ENCODE measurements around the gene SPRY2.
"Not testable (repeated sequence)": the region's sequence is repeated elsewhere in the genome, so short reads cannot be mapped to it uniquely, and the experiment has no call there.

Gene SPRY2

DNA sequence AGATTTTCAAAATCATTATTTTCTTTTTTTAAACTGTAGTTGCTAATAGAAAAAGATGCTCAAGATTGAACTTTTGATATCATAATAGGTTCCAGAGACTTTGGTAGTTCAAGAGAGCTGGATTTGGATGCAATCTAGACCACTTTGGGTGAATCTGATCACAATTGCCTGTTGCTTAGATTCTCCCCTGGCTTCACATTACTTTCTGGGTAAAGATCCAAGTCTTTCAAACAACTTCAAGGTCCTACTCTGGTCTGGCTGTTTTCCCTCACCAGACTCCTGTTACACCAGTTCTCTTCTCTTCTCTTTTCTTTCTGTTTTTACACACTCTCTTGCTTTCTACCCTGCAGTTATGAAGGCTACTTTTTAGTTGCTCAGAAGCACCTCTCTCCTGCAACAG is 7.4 kb upstream of the SPRY2 start:
- DNase-seq: no peak

DNA sequence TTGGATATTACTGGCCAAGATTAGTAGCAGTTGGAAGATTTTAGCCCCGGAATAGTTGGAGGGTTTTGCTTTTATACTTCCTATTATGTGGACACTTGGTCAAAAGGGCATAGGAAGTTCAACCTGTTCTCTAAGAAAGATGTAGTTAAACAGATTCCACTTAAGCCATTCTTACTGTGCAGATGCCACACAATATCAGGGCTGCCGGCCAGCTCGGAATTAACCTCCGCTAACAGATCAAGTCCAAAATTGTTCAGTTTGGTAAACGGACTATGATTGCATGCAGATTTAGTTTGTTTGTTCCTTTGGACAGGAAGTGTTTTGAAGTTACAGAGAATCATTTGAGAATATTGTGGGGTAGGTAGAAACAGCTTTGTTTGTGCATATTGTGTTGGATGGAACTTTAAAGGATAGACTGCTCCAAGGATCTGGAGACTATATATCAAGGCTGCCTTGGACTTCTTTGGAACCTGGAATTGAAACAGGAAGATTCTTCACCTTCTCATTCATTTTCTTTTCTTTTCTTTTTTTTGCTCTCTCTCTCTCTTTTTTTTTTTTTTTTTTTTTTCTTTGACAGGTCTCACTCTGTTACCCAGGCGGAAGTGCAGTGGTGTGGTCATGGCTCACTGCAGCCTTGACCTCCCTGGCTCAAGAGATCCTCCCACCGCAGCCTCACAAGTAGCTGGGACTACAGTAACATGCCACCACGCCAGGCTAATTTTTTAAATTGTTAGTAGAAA is 5.0 kb upstream of the SPRY2 start:
- no peak for DNase-seq

DNA sequence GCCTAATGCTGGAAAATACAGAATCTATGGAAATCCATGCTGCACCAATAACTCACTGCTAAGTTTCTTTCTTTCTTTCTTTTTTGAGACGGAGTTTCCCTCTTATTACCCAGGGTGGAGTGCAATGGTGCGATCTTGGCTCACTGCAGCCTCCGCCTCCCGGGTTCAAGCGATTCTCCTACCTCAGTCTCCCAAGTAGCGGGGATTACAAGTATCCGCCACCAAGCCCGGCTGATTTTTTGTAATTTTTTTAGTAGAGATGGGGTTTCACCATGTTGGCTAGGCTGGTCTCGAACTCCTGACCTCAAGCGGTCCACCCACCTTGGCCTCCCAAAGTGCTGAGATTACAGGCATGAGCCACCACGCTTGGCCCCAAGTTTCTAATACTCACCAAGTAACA is 3.1 kb upstream of the SPRY2 start:
- not testable (repeated sequence) for DNase-seq

DNA sequence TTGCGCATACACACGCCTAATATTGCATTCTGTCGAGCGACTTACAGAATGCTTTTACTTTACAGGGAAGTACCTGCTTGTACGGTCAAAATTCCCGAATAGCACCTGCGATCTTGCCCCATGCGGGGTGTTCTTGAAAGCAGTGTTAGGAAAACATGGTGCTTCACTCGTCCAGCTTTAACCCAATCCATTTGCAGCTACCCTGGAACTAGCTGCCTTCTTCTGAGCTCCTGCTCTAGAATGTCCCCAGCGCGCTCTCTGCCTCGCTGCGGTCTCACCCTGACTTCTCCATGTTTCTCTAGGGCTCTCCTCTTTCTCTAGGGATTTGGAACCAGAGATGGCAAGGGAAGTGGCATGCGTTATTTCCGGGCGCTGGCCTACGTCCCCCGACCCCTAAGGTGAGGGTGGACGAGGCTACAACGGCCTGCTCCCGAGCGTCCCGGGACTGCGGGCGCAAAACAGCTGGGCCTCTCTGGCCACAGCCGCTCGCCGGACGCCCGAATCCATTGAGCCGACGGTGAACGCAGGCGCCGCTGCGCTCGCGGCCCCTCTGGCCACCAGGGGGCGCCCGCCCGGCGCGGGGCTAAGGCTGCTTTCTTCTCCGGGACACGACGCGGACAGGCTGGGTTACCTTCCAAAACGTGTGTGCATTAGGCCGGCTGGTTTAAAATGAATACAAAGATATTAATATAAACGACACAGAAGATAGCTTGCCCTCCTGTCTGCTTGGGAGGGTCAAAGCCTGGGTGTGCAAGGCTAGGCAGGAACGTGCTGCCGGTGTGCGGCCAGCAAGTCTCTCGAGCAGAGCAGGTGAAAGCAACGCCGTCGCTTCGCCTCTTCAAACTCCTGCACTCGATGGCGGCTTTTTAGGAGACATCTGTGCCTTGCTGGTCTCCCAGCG is 1.8 kb upstream of the SPRY2 start:
- DNase-seq: no peak

DNA sequence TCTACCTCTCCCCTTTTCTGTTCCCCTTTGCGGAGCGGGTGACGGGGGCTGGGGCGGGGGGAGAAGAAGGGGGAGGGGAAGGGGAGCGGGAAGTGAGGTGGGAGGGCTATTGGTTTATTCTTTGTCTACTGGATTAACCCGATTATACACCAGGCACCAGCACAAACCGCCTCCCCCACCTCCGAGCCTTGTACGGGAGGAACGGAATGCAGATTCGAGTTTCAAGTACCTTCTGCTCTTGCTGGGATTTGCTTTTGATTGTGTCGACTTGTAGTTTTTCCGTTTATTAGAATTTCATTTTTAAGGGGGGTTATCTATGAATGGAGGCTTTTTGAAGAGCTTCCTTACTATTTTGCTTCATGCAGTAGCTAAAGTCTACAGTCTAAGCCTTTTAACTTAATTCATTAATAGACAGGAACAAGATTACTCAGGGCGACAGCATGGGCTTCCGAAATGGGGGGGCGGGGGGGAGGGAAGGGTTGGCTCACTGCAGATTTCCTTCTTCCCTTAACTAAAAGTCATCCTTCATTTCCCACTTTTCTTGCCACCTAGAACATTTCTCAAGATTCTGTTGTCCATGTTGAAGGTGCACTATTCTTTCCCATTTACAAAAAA is 937 bp upstream of the SPRY2 start:
- no peak for DNase-seq

DNA sequence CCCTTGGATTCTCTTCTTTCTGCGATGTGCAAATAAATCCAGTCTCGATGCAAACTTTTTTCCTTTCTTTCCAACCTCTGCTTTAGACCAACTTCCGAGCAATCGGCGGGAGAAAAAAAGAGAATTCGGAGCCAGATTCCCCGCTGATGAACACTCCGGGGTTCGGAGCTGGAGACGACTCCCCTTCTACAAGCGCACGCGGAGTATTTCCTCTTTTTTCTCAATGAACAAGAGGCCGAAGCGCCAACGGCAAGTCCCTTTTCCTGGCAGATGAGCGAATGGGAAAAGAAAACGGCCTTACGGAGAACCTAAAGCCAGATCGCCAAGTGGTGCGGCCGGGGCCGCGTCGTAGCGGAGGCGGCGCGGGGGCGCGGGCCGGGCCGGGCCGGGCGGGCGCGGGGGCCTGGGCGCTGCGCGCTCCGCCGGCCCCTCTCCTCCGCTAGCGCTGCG is 250 bp downstream of the SPRY2 start:
- no peak for DNase-seq

DNA sequence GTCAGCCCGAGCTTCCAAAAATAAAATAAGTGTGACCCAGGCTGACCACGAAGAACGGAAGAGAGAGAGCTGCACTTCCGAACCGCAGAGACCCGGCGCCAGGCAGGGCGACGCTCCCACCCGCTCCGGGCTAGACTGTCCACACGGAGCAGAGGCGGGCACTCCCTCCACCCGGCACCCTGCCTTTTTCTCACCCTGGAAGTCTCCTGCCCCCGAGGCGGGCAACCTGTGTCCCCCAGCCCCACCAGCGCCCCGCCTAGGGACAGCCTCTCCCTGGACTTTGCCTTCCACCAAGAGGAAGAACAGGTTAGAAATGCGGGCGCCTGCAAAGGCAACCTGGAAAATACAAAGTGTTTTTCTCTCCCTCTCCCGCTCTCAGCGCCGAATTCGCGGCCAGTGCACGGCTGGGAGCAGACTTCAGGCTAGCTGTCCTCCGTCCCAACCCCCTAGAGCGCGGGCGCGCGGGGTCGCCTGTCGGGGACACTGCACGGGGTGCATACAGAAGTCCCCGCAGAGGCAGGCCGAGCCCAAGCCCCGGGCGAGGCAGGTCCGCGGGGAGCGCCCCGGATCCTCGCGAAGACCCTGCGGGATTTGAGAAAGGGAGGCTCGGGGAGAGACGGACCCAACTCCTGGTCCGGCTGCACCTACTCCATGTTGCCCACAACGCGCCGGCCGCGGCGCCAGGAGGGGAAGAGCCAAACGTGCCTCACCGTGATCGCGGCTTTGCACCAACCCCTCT is 845 bp downstream of the SPRY2 start:
- DNase-seq: no peak

DNA sequence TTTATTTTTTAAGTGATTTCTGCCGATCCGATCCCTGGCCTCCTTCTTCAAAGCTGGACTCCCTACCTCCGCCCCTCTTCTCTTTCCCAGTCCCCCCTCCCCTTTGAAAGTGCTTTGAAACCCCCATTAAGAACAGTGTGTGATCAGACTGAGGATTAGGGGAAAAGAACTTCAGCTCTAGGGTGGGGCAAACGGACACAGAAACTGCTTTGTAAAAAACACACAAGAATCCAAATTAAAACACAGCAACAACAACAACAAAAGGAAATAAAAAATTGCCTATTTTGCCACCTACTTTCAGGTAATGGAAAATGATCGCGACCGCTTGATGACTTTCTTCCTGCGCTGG is 1.4 kb downstream of the SPRY2 start:
- DNase-seq: no peak

DNA sequence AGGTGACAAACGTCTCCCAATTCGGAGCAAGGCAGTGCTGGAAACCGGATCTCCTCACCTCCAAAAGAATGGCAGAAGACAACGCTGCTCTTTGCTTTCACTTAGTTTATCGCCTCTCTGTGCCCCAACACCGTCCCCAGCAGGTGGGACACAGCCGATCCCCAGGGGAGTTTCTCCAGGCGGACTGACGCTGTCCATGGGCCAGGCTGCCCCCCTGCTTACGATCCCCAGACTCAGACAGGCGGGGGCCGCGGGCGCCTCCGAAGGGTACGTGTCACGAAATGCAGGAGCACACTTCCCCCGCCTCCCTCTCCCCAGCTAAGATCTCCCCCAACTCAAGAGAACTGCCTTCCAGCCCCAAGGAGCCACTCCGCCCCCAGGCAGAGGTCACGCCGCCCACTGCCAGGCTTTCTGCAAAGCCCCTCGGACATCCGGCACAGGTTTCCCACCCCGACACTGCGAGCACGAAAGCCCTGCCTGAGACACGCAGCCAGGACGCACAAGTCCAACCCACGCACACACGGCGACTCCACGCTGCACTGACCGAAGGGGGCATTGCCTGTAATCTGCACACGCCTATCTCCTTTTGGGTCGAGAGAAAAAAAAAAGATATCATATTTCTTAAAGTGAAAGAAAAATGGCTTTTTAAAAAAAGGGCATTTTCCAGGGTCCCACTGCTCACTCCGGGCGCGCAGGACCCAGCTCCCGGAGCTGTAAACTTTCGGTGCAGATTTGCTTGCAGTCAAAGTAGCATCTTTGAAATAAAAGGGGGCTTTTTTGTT is 2.0 kb downstream of the SPRY2 start:
- no peak for DNase-seq

DNA sequence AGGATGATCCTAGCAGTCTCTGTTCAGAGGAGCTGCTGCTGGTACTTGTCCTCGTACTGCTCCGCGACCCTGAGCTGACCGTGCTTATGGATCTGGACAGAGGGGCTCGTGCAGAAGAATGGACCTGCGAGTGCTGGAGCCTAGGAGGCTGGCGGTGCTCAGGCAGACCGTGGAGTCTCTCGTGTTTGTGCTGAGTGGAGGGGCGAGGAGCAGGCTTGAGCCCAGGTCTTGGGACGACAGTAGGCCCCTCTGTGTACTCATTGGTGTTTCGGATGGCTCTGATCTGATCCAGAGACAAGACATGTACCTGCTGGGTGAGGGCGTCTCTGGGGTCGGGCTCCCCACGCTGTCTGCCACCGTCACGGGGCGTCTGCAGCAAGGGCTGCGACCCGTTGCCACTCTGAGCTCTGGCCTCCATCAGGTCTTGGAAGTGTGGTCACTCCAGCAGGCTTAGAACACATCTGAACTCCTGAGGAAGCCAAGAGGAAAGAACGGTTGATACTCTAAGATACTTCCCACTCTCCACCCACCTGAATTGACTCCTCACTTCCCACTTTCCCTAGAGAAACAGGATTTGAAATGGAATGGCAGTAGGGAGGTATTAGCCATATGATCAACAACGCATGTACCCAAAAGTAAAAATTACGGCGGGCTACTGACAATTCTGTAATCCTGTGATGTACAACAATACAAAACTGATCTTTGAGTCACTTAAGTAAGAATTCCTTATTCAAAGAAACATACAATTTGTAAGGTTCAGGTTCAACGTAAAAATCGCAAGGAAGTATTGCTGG is 3.4 kb downstream of the SPRY2 start:
- no peak for DNase-seq

DNA sequence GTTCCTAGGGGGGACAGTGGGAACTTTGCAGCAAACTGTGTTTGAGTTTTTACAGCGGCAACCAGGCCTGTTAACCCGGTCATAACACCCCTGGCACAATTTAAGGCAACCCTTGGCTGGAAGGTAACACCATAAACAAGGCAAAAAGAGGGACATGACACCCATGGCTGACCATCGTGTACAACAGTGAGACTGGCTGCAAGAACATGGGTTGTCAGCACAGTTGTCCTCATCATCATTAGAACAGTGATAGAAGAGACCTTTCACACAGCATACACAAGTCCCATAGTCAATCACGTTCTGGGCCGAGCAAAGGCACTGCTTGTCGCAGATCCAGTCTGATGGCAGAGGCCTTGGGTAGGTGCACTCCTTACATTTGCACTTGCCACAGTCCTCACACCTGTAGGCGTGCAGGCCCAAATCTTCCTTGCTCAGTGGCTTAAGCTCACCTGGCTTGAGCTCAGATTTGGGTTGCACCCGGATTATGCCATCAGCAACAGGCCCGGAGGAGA is 4.1 kb downstream of the SPRY2 start:
- DNase-seq: no peak

DNA sequence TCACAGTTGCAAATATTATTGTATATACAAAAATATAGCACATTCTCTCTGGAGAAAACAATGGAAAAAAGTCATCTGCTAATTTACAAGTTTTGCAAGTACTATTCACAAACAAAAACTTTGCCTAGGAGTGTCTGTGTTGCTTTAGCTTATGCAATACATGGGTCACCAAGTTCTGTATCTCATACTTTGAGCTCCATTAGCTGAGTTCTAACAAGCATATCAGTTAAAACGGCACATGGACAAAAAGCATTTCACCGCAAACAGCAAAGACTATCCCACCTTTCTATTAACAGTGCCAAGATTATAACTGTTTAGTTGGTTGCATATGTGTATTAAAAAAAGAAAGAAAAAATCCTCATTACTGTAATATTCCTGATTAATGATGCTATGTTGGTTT is 4.6 kb downstream of the SPRY2 start:
- no peak for DNase-seq

DNA sequence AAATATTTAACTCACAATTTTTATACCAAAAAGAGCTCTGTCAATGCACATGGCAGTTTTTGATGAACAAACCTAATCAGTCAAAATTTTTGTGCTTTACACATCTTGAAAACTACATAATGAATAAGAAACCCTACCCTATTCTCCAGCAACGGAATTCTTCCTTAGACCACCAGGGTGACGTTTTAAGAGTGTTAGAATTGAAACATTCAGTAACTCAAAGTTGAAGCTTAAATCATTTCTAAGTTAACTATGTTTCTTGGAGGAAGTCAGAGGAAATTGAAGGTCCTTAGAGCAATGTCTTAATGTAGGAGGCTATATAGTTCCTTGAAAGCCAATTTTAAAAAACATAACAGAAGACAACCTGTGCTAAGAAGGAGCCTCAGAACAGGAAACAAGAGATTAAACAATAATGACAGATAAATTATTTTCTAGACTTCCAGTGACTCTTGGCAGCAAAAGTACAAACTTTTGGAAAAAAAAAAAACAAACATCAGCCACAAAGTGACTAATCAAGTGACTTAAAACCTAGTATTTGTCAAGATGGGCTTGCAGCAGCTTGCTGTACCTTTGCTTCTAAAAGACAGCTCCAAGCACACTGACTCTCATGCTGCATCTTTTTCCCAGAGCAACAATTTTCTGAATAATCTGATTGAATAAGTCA is 6.2 kb downstream of the SPRY2 start:
- no peak for DNase-seq

DNA sequence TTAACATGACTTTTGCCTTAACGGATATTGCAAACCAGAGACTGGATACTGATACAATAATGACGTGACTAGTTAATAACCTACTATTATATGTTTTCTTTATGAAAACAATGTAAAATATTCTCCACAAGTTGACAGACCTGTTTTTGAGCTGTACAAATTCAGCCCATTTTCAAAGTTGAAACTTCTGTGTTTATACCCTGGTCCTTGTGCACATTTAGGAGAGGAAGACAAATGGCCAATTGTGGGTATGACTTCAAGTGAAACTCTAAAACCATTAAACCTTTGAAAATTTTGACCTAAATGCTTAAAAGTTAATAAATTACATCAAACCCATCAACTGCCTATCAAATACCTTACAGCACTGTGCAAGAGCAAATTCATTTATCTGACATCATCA is 8.9 kb downstream of the SPRY2 start:
- DNase-seq: no peak

DNA sequence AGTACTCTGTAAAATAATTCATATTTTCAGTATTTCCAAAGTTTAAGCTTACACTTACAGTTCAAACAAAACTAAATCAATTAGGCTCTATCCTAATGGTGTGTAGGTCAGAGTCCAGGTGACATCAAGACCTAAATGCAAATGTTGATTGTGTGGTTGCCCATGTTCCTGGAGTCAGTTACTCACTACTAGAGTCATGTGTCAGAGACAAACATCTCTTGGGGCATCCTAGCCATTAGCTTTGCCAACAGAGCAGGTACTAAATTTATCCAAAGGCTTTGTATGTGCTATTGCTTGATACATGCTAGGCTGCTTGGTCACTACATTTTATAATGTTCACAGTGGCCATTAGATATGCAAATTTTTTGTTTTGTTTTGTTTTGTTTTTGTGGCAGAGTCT is 11.7 kb downstream of the SPRY2 start:
- DNase-seq: no peak

DNA sequence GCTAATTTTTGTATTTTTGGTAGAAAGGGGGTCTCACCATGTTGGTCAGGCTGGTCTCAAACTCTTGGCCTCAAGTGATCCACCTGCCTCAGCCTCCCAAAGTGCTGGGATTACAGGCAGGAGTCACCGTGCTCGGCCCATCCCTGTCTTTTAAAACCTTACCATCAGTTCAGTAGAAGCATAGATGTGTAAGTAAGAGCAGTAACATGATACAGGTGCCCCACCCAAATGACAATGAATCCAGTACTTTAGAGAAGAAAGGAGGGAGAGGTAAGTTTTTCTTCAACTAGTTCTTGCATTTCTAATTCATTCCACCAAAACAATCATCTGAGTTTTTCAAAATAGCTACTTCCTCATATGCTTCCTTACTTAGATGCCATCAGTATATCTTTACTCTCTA is 21.9 kb downstream of the SPRY2 start:
- no peak for DNase-seq

DNA sequence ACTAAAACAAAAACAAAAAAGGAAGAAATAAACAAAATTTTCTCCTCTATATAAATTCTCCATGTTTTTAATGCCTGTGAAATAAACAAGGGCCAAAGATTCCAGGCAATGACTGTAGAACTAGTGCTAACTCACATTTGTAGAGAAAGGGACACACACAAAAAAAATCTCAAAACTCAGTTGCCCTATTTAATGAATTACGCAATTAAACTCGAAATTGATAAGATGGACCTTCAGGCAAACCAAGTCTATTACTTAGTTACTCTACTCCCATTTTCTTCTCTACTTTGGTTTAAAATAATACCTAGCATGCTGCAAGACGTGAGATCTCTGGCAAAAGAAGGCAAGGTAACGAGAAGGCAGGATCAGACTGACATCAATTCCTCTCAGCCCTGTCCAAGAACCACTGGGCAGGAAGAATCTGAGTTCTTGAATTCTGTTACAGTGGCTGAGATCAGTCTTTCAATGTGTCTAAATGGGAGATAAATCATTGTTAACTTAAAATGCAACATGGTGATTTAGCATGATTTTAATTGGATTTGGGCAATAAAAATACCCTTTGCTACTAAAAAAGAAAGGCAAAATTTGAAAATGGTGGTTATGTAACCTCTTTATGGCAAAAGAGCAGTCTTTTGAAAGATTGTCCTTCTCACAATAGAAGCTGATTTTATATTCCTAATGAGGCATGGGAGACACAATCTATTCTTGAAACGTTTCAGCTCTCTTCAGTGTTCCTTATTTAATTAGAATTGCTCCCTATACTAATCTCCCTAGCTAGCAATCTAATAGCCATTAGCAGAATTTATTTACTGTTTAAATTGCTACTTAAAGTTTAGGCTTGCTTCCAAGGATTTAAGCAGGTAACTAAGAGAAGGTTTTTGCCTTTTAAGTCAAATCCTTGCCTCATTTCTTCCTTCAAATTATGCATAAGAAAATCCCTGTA is 25.9 kb downstream of the SPRY2 start:
- no peak for DNase-seq

DNA sequence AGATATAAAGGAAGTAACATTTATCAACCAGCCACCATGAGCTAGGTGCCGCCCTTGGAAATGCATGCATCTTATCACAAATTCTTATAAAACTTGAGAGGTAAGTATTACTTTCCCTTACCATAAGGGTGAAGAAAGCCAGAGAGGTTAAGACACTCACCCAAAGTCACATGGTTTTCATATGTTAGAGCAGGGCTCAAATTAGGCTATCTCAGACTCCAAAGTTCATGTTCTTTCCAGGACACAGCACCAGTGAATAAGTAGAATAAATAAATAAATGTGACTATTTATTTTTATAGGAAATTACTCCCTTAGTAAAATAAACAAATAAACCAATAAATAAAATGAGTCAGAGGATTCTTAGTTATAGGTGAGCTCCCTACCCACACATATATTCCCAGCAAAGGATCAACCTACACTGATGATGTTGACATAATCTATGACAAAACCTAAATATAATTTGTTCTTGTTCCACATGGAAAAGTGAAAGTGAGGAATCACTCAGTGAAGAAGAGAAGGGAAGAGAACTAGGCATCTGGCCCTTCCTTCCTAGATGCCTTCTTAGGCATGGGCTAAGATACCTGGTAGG is 27.2 kb downstream of the SPRY2 start:
- DNase-seq: no peak

DNA sequence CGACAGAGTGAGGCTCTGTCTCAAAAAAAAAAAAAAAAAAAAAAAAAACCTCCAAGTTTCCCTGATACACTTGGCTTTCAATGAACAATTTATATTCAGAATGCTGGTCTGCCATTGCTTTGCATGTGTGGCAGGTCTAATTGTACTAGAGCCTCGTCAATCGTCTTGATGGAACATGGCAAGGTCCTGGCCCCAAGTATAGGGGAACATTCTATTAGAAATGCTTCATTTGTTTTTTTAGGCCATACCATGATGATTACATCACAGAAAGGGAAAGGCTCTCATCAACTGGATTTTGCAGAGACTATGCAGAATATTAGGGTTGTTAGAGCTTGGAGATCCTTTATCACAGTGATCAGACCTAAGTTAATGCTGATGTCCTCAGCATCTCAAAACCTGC is 28.0 kb downstream of the SPRY2 start:
- DNase-seq: no peak
